Right lung (tissue), 5 donors: Measurements from ENCODE around the gene CCDC154. TPM values are rescaled to one million over a fixed set of nuclear protein-coding genes. Genes with fewer than 3 reads are reported as not detected.

Source experiments
- DNase-seq, 2 donors: peaks; one replicate each; pipeline ENCODE4 v3.0.0-alpha.2; 2013
- polyA plus RNA-seq, 5 donors: library from polyadenylated mRNA; unstranded; fragments of 120-200 nt; gene quantifications; one replicate each; pipeline versions ENCODE4 v1.2.1 to v1.2.3, GENCODE V29; 2013; ENCODE audit warnings: inconsistent platforms in 1 of 5, low replicate concordance in 1 of 5; ENCODE audit not compliant: insufficient read length in 5 of 5, insufficient read depth in 1 of 5

The CCDC154 gene
- polyA plus RNA-seq, 5 donors = 4.0 to 10.0 (median 9.4) TPM

GRCh38 chr16:1438229-1439057 is 5.9 kb downstream of the CCDC154 start:
- DNase-seq = no peak

GRCh38 chr16:1437606-1438005 is 6.8 kb downstream of the CCDC154 start:
- DNase-seq = no peak

- DNase-seq = no peak
Observed at GRCh38 chr16:1436731-1437355, 7.5 kb downstream of the CCDC154 start.

GRCh38 chr16:1435921-1436697 is 8.2 kb downstream of the CCDC154 start:
- DNase-seq = no peak

- no peak for DNase-seq
Observed at GRCh38 chr16:1434644-1435592, 9.4 kb downstream of the CCDC154 start.

GRCh38 chr16:1433756-1434155 is 10.6 kb downstream of the CCDC154 start:
- no peak for DNase-seq

- no peak for DNase-seq
Observed at GRCh38 chr16:1433263-1433560, 11.1 kb downstream of the CCDC154 start.

GRCh38 chr16:1432388-1433262 is 11.7 kb downstream of the CCDC154 start:
- DNase-seq = no peak

GRCh38 chr16:1431497-1432270 is 12.7 kb downstream of the CCDC154 start:
- DNase-seq = no peak

GRCh38 chr16:1430759-1431496 is 13.4 kb downstream of the CCDC154 start, which contains the start of gene PERCC1:
PERCC1 (plus strand) TSS chr16:1431078; CDS start chr16:1432594, 1,516 bp downstream.
- DNase-seq = no peak

GRCh38 chr16:1430214-1430758 is 14.1 kb downstream of the CCDC154 start:
- no peak for DNase-seq

- DNase-seq = no peak
Observed at GRCh38 chr16:1429631-1430030, 14.7 kb downstream of the CCDC154 start.

GRCh38 chr16:1429012-1429411 is 15.3 kb downstream of the CCDC154 start:
- DNase-seq = no peak

GRCh38 chr16:1428511-1428910 is 15.8 kb downstream of the CCDC154 start:
- no peak for DNase-seq

- no peak for DNase-seq
Observed at GRCh38 chr16:1427473-1428461, 16.6 kb downstream of the CCDC154 start.

- DNase-seq = no peak
Observed at GRCh38 chr16:1426734-1427471, 17.5 kb downstream of the CCDC154 start.
